RWPE2 (cell line): Measurements from ENCODE around the gene MAB21L2.
A peak's percentile ranks its signal among the peaks of the same experiment; 100 is the strongest.

ENCODE experiments used
- ATAC-seq: fragments of 200-7000 bp; cut with Tn5 transposase; 3 replicates; pipeline ENCODE4 v1.9.1; 2021; ENCODE audit warnings: low read depth
- DNase-seq: peaks from one replicate; pipeline ENCODE4 v3.0.0-alpha.2; 2020; ENCODE audit warnings: low spot score
- H3K27ac ChIP-seq: fragments of 450-650 bp; 2 replicates; pipeline ENCODE4 v1.5.1; 2017; ENCODE audit warnings: mild to moderate bottlenecking; ENCODE audit not compliant: poor library complexity, severe bottlenecking
- H3K27me3 ChIP-seq: fragments of 250-450 bp; sonication (Bioruptor Pico); 2 replicates; pipeline ENCODE4 v1.5.1; 2021; ENCODE audit warnings: mild to moderate bottlenecking, moderate library complexity; ENCODE audit not compliant: insufficient read depth, poor library complexity, severe bottlenecking
- H3K36me3 ChIP-seq: fragments of 250-450 bp; sonication (Bioruptor Pico); 2 replicates; pipeline ENCODE4 v1.5.1; 2020; ENCODE audit warnings: low read depth, mild to moderate bottlenecking, moderate library complexity
- H3K4me1 ChIP-seq: fragments of 250-450 bp; sonication (Bioruptor Pico); 2 replicates; pipeline ENCODE4 v1.5.1; 2021; ENCODE audit warnings: mild to moderate bottlenecking, moderate library complexity; ENCODE audit not compliant: insufficient read depth, poor library complexity, severe bottlenecking
- H3K4me3 ChIP-seq: fragments of 250-450 bp; sonication (Bioruptor Pico); 2 replicates; pipeline ENCODE4 v1.5.1; 2021; ENCODE audit warnings: mild to moderate bottlenecking, moderate library complexity; ENCODE audit not compliant: severe bottlenecking
- H3K9me3 ChIP-seq: fragments of 250-450 bp; sonication (Bioruptor Pico); 2 replicates; pipeline ENCODE4 v1.5.1; 2021; ENCODE audit warnings: mild to moderate bottlenecking, moderate library complexity; ENCODE audit not compliant: severe bottlenecking
- TF ChIP-seq, protein P1 (sequence below): fragments of 450-650 bp; IDR thresholded peaks from one replicate; pipeline ENCODE4 v1.5.1; 2017; ENCODE audit warnings: mild to moderate bottlenecking, moderate library complexity; ENCODE audit not compliant: poor library complexity, severe bottlenecking

Gene MAB21L2

DNA sequence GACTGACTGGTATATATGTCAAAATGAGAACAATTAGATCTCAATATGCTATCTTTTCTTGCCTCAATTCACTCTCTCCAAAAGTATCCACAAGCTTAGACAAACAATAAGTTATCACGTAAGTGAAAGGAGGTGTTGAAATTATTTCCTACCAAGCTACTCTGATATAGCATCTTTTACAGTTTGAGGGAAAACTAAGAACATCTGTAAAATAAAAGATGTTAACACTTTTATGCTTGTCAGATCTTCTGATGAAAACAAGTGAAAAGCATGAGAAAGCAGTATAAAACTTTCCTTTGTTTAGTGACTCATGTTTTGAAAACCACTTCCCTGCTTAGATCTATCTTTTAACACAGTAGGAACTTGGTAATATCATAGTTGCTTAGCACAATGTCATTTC is 8.4 kb upstream of the MAB21L2 start:
- Histone ChIP-seq H3K4me3 (no peak overlapping the region), H3K9me3 (no peaks in the 10 kb centered on the region), H3K4me1 (peaks cover 5% of the 10 kb centered on the region), H3K27me3 (no peaks in the 10 kb centered on the region), H3K27ac (no peak overlapping the region), H3K36me3 (no peaks in the 10 kb centered on the region; the same call in 1 of the 2 replicates)
- DNase-seq (no peak), ATAC-seq (0 out of 3 replicates have a peak, but pooled peaks have one; percentile 46)
- TF ChIP-seq, protein P1, sequence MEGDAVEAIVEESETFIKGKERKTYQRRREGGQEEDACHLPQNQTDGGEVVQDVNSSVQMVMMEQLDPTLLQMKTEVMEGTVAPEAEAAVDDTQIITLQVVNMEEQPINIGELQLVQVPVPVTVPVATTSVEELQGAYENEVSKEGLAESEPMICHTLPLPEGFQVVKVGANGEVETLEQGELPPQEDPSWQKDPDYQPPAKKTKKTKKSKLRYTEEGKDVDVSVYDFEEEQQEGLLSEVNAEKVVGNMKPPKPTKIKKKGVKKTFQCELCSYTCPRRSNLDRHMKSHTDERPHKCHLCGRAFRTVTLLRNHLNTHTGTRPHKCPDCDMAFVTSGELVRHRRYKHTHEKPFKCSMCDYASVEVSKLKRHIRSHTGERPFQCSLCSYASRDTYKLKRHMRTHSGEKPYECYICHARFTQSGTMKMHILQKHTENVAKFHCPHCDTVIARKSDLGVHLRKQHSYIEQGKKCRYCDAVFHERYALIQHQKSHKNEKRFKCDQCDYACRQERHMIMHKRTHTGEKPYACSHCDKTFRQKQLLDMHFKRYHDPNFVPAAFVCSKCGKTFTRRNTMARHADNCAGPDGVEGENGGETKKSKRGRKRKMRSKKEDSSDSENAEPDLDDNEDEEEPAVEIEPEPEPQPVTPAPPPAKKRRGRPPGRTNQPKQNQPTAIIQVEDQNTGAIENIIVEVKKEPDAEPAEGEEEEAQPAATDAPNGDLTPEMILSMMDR, result no peak

DNA sequence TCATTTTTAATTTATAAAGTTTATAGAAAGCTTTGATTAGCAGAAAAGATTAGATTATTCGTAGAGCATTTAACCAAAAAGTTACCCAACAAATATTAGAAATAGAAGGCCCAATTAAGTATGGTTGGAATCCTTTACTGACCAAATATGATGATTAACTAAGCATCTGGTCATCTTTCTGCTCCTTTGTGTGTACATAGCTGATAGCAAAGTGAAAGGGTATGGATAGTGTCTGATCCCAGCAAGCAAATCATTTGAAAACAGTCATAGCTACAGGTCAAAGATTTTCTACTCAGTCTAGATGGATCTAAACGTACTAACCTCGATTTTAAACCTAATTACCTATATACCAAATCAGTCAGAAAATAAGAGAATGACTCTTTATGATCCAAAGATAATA is 7.3 kb upstream of the MAB21L2 start:
- no peaks in the 10 kb centered on the region for H3K27me3 ChIP-seq
- H3K4me3 ChIP-seq, result no peak overlapping the region
- ATAC-seq (no peak), DNase-seq (no peak)
- peaks cover 5% of the 10 kb centered on the region for H3K4me1 ChIP-seq
- no peaks in the 10 kb centered on the region; the same call in 1 of the 2 replicates for H3K36me3 ChIP-seq
- H3K27ac ChIP-seq, result no peak overlapping the region
- TF ChIP-seq, protein P1, result no peak
- H3K9me3 ChIP-seq, result no peaks in the 10 kb centered on the region

DNA sequence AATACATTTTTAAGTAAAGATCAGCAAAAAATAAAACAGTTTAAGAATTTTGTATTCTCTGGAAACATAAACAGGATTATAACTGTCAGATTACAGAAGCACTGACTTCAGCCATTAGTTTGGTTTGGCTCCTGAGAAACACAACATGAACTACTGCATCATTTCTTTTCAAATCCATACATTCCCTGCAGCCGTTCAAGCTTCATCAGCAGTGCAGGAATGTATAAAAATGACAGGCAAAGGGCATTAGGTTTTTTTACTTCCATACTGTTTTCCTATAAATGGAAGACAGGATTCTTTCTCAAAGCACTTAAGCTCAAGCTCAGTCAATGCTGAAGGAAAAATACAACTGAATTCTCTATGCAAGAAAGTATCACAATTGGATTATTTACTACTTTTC is 4.2 kb upstream of the MAB21L2 start:
- no peaks in the 10 kb centered on the region for H3K9me3 ChIP-seq
- ATAC-seq (no peak), DNase-seq (no peak)
- no peaks in the 10 kb centered on the region for H3K36me3 ChIP-seq
- H3K4me3 ChIP-seq, result no peak overlapping the region
- peaks cover 5% of the 10 kb centered on the region for H3K4me1 ChIP-seq
- no peak overlapping the region for H3K27ac ChIP-seq
- TF ChIP-seq, protein P1, result no peak
- no peaks in the 10 kb centered on the region for H3K27me3 ChIP-seq

DNA sequence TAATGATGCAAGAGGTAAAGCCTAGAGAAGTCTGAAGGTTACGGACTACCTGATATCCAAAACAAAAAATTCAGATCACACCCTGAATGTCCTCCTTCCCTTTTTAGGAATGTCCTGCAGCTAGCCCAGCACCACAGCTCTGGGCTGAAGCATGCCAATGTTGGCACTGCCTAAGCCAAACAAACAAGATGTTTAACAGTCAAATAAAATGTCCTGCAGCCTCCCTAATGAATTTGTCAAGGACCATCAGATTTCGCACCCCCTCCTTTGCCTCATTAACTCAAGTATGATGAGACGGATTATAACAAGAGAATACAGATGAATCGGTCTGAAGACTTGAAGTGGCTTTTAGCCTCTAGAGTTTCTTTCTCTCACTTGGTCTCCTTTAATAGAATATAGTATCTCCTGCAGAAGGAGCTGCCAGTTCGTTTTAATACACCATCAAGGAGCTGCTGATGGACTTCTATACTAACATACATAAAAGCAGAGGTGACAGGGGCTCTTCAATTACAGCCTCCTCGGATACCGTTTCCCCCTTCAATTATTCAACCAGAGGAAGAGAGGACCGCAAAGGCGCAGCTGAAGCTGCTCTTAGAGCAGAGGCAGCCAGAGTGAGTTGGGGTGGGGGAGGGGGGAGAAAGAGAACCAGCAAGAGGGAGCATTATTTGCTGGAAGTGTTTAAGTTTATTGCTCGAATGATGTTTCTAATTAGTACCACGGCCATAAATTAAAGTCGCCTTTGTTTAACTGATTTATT is 3.0 kb upstream of the MAB21L2 start:
- H3K9me3 ChIP-seq, result no peaks in the 10 kb centered on the region
- no peaks in the 10 kb centered on the region for H3K27me3 ChIP-seq
- ATAC-seq (no peak), DNase-seq (no peak)
- H3K36me3 ChIP-seq, result no peaks in the 10 kb centered on the region
- TF ChIP-seq, protein P1, result no peak
- H3K4me1 ChIP-seq, result peaks cover 3% of the 10 kb centered on the region
- H3K27ac ChIP-seq, result no peak overlapping the region
- no peak overlapping the region for H3K4me3 ChIP-seq

DNA sequence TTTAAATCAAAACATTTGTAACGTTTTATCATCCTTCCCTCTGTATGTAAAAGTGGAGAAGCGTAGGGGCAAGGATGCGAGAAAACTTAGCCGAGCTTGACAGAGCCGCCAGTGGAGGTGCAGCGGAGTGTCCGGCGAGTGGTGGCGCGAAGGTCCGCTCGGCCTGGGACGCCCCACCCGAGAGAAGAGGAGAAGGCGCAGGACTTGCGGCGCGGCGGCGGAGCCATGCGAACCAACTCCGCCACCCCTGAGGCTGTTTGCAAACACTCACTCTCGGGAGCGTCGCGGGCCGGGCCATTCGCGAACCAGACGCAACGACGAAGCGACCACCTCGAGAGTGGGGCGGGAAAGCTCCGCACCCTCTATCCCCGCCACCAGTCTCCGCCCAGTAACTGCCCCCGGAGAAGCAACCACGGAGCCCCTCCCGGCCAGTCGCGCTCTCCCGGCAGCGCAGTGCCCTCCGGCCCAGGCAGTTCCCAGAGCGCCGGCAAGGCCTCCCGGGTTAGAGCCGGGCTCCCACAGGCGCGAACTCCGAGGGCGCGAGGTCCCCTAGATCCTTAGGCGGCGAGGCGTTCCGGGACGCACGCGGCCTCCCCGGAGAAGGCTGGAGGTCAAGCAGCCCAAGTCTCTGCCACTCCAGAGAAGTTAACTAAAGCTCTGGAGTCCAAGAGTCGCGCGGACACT is 2.3 kb upstream of the MAB21L2 start:
- H3K36me3 ChIP-seq, result no peaks in the 10 kb centered on the region
- TF ChIP-seq, protein P1, result no peak
- H3K27me3 ChIP-seq, result no peaks in the 10 kb centered on the region
- H3K4me3 ChIP-seq, result no peak overlapping the region
- no peaks in the 10 kb centered on the region for H3K9me3 ChIP-seq
- H3K4me1 ChIP-seq, result no peaks in the 10 kb centered on the region
- ATAC-seq, result no peak
- DNase-seq, result no peak
- no peak overlapping the region for H3K27ac ChIP-seq
